ENCODE results near the gene KDM8.
"Not testable (repeated sequence)": the region's sequence is repeated elsewhere in the genome, so short reads cannot be mapped to it uniquely, and the experiment has no call there.

The KDM8 gene

GRCh38 chr16:27191352-27191924 is 11.9 kb upstream of the KDM8 start:
- DNase-seq (ENCODE audit: low spot score) = no peak

DNA sequence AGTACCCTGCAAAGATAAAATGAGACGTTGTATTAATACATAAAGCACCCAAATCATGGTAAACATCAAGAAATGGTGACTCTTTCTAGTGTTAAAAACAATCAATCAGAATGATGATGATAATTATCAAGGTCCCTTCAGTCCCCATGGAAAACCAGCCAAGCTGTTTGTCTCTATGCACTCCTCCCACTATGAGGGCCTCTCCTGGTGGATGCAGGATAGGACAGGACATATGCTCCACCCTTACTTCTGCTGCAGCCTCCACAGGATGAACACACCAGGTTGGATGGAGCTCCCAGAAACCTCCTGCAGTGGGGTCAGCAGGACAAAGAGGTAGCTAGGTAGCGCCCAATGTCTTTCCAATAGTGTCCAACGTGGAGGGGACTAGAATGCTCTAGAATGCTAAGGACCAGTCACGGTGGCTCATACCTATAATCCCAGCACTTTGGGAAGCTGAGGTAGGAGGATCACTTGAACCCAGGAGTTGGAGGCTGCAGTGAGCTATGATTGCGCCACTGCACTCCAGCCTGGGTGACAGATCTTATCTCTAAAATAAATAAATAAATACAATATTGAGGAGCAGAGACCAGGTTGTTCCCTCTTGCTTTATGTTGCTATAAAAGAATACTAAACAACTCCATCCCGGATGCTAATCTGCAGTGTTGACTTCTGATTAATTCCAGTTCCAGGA is 9.9 kb upstream of the KDM8 start:
- no peak for DNase-seq (ENCODE audit: low spot score)

DNA sequence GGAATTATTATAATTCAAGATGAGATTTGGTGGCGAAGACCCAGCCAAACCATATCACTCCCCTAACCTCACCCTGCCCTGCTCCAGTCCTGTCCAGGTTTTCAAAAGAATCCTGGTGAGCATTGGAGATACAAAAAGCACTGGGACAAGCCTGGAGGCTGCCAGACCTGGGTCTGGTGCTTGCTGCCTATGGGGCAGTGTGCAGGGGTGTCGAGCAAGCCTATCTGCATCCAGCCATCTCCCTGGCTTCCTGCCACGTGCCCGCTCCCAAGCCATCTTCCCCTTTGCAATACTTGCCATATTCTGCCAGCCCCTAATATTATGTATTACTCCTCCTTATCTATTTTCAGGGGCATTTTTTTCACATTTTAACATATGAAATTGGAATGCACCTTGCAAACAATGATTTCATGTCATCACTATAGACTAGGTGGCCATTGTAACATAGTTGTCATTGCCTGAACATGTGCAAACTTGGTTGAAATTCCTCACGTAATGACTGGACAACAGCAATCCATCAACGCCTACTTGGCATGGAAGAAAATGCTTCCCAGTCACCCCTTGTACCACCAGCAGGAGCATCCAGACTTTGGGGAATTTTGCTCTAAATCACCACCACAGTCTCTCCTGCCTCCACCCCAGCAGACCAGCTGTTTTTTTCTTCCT is 8.1 kb upstream of the KDM8 start:
- DNase-seq (ENCODE audit: low spot score) = no peak

DNA sequence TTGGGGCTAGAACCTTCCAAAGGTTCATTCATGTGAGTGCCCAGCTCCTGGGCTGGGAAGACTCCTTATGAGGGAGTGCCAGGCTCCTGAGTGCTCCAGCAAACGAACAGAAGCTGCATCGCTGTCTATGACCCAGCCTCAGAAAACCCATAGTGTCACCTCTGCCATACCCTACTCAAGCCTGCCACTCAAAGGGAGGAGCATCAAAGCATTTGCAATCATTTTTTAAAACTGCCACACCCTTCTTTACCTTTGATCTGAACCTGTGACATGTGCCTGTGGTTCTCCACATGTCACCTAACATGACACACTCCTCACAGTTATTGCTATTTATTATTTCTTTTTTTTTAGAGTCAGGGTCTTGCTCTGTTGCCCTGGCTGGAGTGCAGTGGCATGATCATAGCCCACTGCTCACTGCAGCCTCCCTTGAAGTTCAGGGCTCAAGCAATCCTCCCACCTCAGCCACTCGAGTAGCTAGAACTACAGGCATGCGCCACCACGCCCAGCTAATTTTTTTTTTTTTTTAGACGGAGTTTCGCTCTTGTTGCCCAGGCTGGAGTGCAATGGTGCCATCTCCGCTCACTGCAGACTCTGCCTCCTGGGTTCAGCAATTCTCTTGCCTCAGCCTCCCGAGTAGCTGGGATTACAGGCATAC is 7.3 kb upstream of the KDM8 start:
- no peak for DNase-seq (ENCODE audit: low spot score)

DNA sequence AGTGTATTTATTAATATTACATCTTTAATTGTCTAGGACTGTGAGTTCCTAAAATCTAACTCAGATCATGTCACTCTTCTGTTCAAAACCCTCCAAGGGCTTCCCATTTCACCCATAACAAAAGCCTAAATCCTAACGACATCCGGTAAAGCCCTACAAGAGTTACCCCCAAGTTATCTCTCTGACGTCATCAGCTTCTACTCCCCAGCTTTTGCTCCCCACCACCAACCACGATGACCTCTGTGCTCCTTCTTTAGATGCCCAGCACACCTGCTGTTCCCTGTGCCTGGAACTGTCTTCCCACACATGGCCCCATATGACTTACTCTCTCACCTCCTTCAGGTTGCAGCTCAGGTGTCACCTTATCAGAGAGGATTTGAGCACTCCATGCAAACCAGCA is 6.3 kb upstream of the KDM8 start:
- no peak for DNase-seq (ENCODE audit: low spot score)

DNA sequence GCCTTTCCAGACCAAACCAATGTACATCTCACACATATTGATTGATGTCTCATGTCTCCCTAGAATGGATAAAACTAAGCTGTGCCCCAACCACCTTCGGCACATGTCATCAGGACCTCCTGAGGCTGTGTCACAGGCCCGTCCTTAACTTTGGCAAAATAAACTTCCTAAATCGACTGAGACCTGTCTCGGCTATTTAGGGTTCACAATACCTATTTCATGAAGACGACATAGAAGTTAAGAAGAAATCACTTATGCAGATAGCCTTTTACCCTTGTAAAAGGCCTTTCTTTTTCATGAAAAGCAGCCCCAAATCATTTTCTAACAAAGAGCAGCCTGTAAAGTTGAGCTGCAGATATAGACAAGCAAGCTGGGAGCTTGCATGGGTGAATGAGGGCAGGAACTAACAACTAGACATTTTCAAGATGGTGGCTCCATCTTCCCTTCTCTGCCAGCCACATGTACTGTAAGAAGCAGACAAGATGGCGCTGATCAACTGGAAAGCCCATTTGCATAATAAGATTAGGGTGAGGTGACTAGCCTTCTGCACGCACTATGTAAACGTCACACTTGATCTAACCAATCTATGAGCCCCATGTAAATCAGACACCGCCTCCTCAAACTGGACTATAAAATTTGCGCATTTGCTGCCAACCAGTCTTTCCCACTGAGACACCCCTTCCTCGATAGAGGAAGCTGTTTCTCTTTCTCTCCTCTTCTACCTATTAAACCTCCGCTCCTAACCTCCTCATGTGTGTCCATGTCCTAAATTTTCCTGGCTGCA is 4.7 kb upstream of the KDM8 start:
- no peak for DNase-seq (ENCODE audit: low spot score)

- DNase-seq (ENCODE audit: low spot score) = no peak
Measured at GRCh38 chr16:27199235-27199586, 4.1 kb upstream of the KDM8 start.

DNA sequence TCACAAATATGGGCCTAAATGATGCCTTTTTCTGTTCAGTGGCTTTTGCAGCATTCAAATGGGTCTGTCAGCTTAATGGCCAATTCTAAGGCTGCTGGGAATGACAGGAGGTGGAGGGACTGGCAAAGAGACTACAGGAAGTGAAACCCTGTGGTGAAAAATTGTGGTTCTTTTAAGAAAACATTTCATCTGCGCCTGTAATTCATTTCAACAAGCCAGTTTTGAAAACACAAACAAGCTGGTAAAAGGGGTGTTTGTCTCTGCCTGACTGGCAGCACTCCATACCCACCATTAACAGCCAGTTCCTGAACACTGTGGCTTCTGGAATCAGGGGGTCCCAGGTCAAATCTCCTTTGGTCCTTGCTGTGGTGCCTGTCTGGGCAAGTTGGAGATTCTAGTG is 3.6 kb upstream of the KDM8 start:
- DNase-seq (ENCODE audit: low spot score) = no peak

GRCh38 chr16:27200914-27201313 is 2.4 kb upstream of the KDM8 start:
- DNase-seq (ENCODE audit: low spot score) = not testable (repeated sequence)

DNA sequence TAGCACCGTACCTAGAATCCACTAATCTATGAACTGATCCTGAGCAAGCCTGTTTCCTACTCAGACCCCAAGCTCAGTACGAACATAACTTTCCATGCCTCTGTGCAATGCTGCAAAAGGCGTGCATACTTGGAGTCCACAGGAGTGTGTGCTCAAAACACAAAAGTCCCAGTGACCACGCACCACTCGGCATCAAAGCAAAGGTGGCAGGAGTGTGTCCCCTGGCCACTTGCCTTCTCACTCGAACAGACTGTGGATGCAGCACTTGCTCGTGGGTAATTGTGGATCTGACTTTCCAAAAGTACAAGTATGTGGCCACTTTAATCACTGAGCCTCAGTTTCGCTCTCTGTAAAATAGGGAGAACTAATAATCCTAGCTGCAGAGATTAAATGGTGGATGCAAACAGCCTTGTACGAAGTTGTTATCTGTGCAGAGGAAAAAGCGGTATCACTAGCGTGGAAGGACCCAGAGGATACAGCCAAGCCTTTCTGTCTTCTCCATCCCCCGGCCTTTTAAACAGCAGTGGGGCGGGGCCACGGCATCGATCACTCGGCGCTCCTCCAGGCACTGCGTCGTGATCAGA is 311 bp upstream of the KDM8 start:
- DNase-seq (ENCODE audit: low spot score) = no peak

- DNase-seq (ENCODE audit: low spot score) = no peak
Measured at GRCh38 chr16:27204312-27204915, 1.1 kb downstream of the KDM8 start.

DNA sequence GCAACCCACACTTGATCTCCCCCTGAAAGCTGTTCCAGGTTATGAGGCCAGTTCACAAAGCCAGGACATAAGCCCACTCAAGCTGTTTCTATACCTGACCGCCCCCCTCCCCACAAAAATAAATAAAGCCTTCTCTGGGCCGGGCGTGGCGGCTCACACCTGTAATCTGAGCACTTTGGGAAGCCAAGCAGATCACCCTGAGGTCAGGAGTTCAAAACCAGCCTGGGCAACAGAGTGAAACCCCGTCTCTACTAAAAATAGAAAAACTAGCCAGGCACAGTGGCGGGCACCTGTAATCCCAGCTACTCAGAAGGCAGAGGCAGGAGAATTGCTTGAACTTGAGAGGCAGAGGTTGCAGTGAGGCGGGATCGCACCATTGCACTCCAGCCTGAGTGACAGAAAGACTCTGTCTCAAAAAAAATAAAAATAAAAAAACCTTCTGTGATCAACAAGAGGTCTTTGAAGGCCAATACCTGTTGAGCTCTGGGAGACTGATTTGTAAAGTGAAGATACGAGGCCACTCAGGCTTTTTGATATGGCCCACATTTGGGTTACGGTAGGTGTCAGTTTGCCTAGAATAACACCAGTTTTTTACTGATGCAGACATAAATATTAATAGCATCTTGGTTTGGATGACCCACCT is 2.2 kb downstream of the KDM8 start:
- no peak for DNase-seq (ENCODE audit: low spot score)

DNA sequence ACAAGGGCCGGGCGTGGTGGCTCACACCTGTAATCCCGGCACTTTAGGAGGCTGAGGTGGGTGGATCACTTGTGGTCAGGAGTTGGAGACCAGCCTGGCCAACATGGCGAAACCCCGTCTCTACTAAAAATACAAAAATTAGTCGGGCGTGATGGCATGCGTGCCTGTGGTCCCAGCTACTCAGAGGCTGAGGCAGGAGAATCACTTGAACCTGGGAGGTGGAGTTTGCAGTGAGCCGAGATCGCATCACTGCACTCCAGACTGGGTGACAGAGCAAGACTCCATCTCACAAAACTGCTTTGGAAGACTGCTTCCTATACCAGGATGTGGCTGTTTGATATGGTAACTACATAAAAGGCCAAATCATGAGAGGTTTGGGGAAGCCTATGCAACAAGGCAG is 3.8 kb downstream of the KDM8 start:
- DNase-seq (ENCODE audit: low spot score) = not testable (repeated sequence)

- no peak for DNase-seq (ENCODE audit: low spot score)
Measured at GRCh38 chr16:27208081-27208680, 4.9 kb downstream of the KDM8 start.

- DNase-seq (ENCODE audit: low spot score) = no peak
Measured at GRCh38 chr16:27208796-27209195, 5.5 kb downstream of the KDM8 start.

- no peak for DNase-seq (ENCODE audit: low spot score)
Measured at GRCh38 chr16:27209591-27209990, 6.3 kb downstream of the KDM8 start.

GRCh38 chr16:27210174-27210573 is 6.8 kb downstream of the KDM8 start:
- no peak for DNase-seq (ENCODE audit: low spot score)

- no peak for DNase-seq (ENCODE audit: low spot score)
Measured at GRCh38 chr16:27211026-27211425, 7.7 kb downstream of the KDM8 start.

GRCh38 chr16:27214084-27214961 is 11.0 kb downstream of the KDM8 start:
- peak; percentile 90 for DNase-seq (ENCODE audit: low spot score)

DNA sequence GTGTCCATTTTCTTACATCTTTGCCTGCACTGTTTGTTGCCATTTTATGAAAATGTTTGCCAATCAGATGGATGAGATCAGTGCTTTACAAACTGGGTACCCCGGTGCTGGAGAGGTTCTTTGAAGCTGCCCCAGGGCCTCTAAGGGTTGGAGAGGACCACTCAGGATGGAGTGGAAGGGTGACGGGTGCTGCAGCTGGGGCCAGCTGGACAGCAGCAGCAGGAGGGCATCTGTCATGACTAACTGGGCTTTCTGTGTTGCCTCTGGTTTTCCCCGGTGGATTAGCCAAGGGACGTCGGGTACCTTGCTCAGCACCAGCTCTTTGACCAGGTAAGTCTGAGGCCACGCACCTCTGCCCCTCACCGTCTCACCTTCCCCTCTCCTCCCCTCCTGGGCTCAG is 12.3 kb downstream of the KDM8 start:
- no peak for DNase-seq (ENCODE audit: low spot score)

Measured in cerebellar cortex (tissue), 1 donor.